HG03439 (cell line): ENCODE measurements around the gene TENT5C.

Experiments
- ATAC-seq: cut with Tn5 transposase; IDR thresholded peaks from one replicate; pipeline ENCODE4 v1.9.1; 2021; ENCODE audit warnings: mild to moderate bottlenecking, moderate library complexity; ENCODE audit not compliant: unreplicated experiment

TENT5C gene

GRCh38 chr1:117632269-117633067 is 26.6 kb downstream of the TENT5C start:
- peak; percentile 46 for ATAC-seq

- no peak for ATAC-seq
Observed at GRCh38 chr1:117633068-117633345, 27.2 kb downstream of the TENT5C start.

- no peak for ATAC-seq
Observed at GRCh38 chr1:117633423-117633822, 27.6 kb downstream of the TENT5C start.

- ATAC-seq = no peak
Observed at GRCh38 chr1:117633936-117634335, 28.1 kb downstream of the TENT5C start.

- ATAC-seq = no peak
Observed at GRCh38 chr1:117634631-117635030, 28.8 kb downstream of the TENT5C start.

- no peak for ATAC-seq
Observed at GRCh38 chr1:117635805-117636204, 30.0 kb downstream of the TENT5C start.

GRCh38 chr1:117636637-117637425 is 31.0 kb downstream of the TENT5C start:
- ATAC-seq = no peak

- no peak for ATAC-seq
Observed at GRCh38 chr1:117638141-117638540, 32.3 kb downstream of the TENT5C start.

- ATAC-seq = no peak
Observed at GRCh38 chr1:117638759-117639158, 32.9 kb downstream of the TENT5C start.

GRCh38 chr1:117639741-117640140 is 33.9 kb downstream of the TENT5C start:
- no peak for ATAC-seq

GRCh38 chr1:117641536-117641935 is 35.7 kb downstream of the TENT5C start:
- ATAC-seq = no peak

- no peak for ATAC-seq
Observed at GRCh38 chr1:117642963-117643362, 37.1 kb downstream of the TENT5C start.

- ATAC-seq = no peak
Observed at GRCh38 chr1:117643601-117644000, 37.8 kb downstream of the TENT5C start.

- ATAC-seq = peak; percentile 84
Observed at GRCh38 chr1:117644696-117645311, 39.0 kb downstream of the TENT5C start.

GRCh38 chr1:117645343-117645742 is 39.5 kb downstream of the TENT5C start:
- no peak for ATAC-seq

GRCh38 chr1:117646007-117646811 is 40.4 kb downstream of the TENT5C start:
- no peak for ATAC-seq

- ATAC-seq = no peak
Observed at GRCh38 chr1:117646956-117647355, 41.1 kb downstream of the TENT5C start.

GRCh38 chr1:117648015-117648414 is 42.2 kb downstream of the TENT5C start:
- no peak for ATAC-seq

- no peak for ATAC-seq
Observed at GRCh38 chr1:117650840-117651568, 45.2 kb downstream of the TENT5C start.

- no peak for ATAC-seq
Observed at GRCh38 chr1:117651616-117652015, 45.8 kb downstream of the TENT5C start.
